Colonic mucosa (tissue), 4 donors: Measurements from ENCODE around the gene GRID1. TPM values are rescaled to one million over a fixed set of nuclear protein-coding genes. Genes with fewer than 3 reads are reported as not detected.

Experiments used
- DNase-seq: peaks from one replicate; pipeline ENCODE4 v3.0.0-alpha.2; 2020
- H3K27ac ChIP-seq: fragments of 200-600 bp; one replicate; pipeline ENCODE4 v1.8.0; 2021
- H3K27me3 ChIP-seq: fragments of 200-600 bp; one replicate; pipeline ENCODE4 v1.8.0; 2021
- H3K36me3 ChIP-seq: fragments of 200-600 bp; one replicate; pipeline ENCODE4 v1.8.0; 2021
- H3K4me1 ChIP-seq: fragments of 200-600 bp; one replicate; pipeline ENCODE4 v1.8.0; 2021; ENCODE audit warnings: mild to moderate bottlenecking
- H3K4me3 ChIP-seq: fragments of 200-600 bp; one replicate; pipeline ENCODE4 v1.8.0; 2021
- H3K9ac ChIP-seq, 2 donors: one replicate each; pipeline ENCODE4 v1.7.0; 2013; ENCODE audit warnings: control low read depth in 2 of 2, low read depth in 2 of 2, low read length in 2 of 2
- H3K9me3 ChIP-seq: fragments of 200-600 bp; one replicate; pipeline ENCODE4 v1.8.0; 2021
- intact Hi-C: fragments of 100-400 bp; cut with DNase I; formaldehyde crosslinking; loops from one replicate; pipeline ENCODE4 v1.14.1; 2022
- total RNA-seq, 2 donors: library from RNA; stranded (reverse); fragmentation: NEBNext Ultra II Directional in 1 of 2; extraction: Animal tissue kit (Norgen Biotek cat#: 25700) in 1 of 2; gene quantifications; one replicate each; pipeline ENCODE4 v1.2.1, GENCODE V29; 2021
- TF ChIP-seq, protein P1 (sequence below): fragments of 200-600 bp; IDR thresholded peaks from one replicate; pipeline ENCODE4 v1.8.0; 2022; ENCODE audit warnings: antibody characterized with exemption, mild to moderate bottlenecking
- donor health status: healthy.
- donor health status: DM: no; HTN: no; CAD: no.
- donor health status: DM: no; HTN: no; CAD: no.

GRID1 gene
- total RNA-seq, 2 donors from 2014 or later: 0.30 to 0.37 TPM

DNA sequence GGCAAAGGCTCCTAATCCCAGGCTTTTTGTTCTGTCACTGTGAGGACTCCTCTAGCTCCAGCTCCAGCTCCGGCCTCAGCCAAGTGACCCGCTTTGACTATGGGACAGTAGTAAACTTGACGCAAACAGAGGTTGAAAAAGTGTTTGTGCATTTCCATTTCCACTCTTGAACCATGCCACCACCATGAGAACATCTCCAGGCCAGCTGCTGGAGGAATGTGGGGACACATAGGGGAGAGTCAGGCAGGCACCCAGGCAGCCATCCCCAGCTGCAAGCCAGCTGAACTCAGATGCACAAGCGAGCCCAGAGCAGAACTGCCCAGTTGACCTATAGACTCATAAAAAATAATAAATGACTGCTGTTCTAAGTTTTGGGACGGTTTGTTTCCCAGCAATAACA lies 224.7 kb downstream of the GRID1 start:
- Histone ChIP-seq H3K4me1 (no peaks in the 10 kb centered on the region), H3K36me3 (no peaks in the 10 kb centered on the region), H3K4me3 (no peak overlapping the region), H3K9me3 (no peaks in the 10 kb centered on the region), H3K27ac (no peak overlapping the region), H3K9ac (no peak overlapping the region), H3K27me3 (no peaks in the 10 kb centered on the region)
- TF ChIP-seq, protein P1, sequence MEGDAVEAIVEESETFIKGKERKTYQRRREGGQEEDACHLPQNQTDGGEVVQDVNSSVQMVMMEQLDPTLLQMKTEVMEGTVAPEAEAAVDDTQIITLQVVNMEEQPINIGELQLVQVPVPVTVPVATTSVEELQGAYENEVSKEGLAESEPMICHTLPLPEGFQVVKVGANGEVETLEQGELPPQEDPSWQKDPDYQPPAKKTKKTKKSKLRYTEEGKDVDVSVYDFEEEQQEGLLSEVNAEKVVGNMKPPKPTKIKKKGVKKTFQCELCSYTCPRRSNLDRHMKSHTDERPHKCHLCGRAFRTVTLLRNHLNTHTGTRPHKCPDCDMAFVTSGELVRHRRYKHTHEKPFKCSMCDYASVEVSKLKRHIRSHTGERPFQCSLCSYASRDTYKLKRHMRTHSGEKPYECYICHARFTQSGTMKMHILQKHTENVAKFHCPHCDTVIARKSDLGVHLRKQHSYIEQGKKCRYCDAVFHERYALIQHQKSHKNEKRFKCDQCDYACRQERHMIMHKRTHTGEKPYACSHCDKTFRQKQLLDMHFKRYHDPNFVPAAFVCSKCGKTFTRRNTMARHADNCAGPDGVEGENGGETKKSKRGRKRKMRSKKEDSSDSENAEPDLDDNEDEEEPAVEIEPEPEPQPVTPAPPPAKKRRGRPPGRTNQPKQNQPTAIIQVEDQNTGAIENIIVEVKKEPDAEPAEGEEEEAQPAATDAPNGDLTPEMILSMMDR: no peak
- DNase-seq: no peak
- intact Hi-C loops: no loop called here

DNA sequence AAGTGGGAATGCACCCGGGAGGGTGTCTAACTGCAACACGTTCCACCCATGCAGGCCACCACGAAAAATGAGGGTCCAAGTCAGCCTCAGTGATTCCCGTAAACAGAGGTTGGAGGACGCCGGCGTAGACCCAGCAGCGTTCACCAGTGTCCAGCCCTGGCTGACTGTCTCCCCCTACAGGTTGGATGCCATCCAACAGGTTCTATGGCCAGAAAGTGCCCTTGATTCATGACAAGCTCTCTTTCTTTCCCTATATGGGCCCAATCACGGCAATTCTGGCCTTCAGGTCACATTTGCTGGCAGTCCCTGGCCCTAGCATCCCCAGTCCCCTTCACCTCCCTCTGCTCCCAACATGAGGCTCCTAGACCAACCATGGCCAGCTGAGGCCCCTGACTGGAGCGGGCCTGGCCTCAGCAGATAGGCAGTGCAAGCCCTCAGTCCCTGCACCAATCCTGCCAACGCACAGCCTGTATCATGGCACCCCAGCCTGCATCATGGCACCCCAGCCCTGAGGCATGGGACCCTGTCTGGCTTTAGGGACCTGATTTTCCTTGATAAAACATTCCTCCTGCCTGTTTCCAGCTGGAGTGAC lies 227.4 kb downstream of the GRID1 start:
- intact Hi-C loops: no loop called here
- Histone ChIP-seq H3K9ac (no peak overlapping the region), H3K4me3 (no peak overlapping the region), H3K27ac (no peak overlapping the region), H3K4me1 (no peaks in the 10 kb centered on the region), H3K36me3 (no peaks in the 10 kb centered on the region), H3K9me3 (no peaks in the 10 kb centered on the region), H3K27me3 (no peaks in the 10 kb centered on the region)
- TF ChIP-seq, protein P1: peak; percentile 25
- no peak for DNase-seq

DNA sequence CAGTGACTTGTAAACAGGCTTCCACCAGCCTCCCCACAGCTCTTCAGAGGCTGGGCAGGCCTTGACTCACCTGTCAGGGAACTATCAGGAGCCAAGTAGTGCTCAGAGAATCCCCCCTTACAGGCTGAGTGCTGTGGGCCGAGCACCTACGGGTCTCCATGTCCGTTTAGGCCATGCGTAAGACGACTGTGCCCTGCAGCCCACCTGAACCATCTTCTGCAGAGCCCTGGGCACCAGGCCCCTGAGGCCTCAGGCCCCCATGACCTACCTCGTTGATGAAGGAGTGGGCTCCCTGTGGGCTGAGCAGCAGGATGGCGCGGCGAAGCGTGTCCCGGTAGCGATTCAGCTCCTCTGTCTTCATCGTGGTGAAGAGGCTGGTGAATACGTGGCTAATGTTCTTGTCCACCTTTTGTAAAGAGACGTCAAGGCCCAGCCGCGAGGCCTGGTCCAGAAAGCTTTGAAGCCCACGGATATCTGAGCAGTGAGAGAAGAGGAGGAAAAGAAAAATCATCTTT lies 228.0 kb downstream of the GRID1 start:
- no peaks in the 10 kb centered on the region for H3K27me3 ChIP-seq
- no peak overlapping the region for H3K4me3 ChIP-seq
- no peak overlapping the region for H3K9ac ChIP-seq
- no peaks in the 10 kb centered on the region for H3K36me3 ChIP-seq
- no peak for DNase-seq
- no peaks in the 10 kb centered on the region for H3K9me3 ChIP-seq
- TF ChIP-seq, protein P1: no peak
- no peaks in the 10 kb centered on the region for H3K4me1 ChIP-seq
- intact Hi-C loops: no loop called here
- no peak overlapping the region for H3K27ac ChIP-seq

DNA sequence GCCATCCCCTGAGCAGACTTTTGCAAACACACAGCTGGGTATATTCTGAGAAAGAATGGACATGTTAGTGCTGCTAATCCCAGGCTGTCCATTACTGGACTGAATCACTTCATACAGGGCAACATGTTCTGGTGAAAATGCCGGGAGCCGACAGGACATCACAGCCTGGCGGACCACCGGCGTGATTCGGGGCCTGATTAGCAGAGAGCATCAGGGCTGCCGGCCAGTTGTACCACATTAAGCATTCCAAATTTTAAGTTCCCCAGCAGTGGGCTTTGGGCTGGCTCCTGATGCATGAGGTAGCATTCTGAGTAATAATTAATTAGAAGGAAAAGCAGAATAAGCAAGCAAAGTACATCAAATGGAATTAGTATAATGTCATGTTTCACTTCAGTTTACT lies 229.0 kb downstream of the GRID1 start:
- H3K4me1 ChIP-seq: no peaks in the 10 kb centered on the region
- no peaks in the 10 kb centered on the region for H3K36me3 ChIP-seq
- no peak overlapping the region for H3K9ac ChIP-seq
- no peak overlapping the region for H3K4me3 ChIP-seq
- H3K9me3 ChIP-seq: no peaks in the 10 kb centered on the region
- no peak for DNase-seq
- intact Hi-C loops: no loop called here
- H3K27ac ChIP-seq: no peak overlapping the region
- H3K27me3 ChIP-seq: no peaks in the 10 kb centered on the region
- TF ChIP-seq, protein P1: no peak

DNA sequence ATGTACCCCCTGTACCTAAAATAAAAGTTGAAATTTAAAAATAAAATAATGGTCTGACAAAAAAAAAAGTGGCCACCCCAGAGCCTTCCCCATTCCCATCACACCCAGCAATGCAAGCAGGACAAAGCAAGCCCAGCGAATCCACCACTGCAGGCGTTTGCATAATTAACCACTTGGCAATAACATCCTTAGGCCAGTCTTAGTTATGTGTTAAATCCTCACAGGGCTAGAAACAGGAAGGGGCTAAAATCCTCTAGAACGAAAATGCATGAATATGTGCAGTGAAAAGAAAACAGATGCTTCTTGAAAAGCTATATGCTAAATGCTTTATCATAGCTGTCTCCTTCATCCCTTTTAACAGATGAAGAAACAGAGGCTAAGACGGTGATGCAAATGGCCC lies 229.7 kb downstream of the GRID1 start:
- Histone ChIP-seq H3K4me3 (no peak overlapping the region), H3K9ac (no peak overlapping the region), H3K36me3 (no peaks in the 10 kb centered on the region), H3K27me3 (no peaks in the 10 kb centered on the region), H3K4me1 (no peaks in the 10 kb centered on the region), H3K27ac (no peak overlapping the region), H3K9me3 (no peaks in the 10 kb centered on the region)
- intact Hi-C loops: no loop called here
- TF ChIP-seq, protein P1: no peak
- no peak for DNase-seq
